IPS DF 6.9 (cell line): Measurements from ENCODE around the gene VILL.

Experiments used
- DNase-seq: peaks from one replicate; pipeline ENCODE4 v3.0.0-alpha.2; 2013; ENCODE audit warnings: low read depth, low spot score
- H3K27ac ChIP-seq: one replicate; pipeline ENCODE4 v1.5.1; 2013; ENCODE audit warnings: low read length, control low read depth
- H3K27me3 ChIP-seq: 2 replicates; pipeline ENCODE4 v1.6.1; 2013; ENCODE audit warnings: mild to moderate bottlenecking, low read length; ENCODE audit not compliant: control insufficient read depth, insufficient read depth
- H3K36me3 ChIP-seq: 2 replicates; pipeline ENCODE4 v1.6.1; 2013; ENCODE audit warnings: low read length; ENCODE audit not compliant: control insufficient read depth, insufficient read depth
- H3K4me1 ChIP-seq: 2 replicates; pipeline ENCODE4 v1.6.1; 2013; ENCODE audit warnings: low read length; ENCODE audit not compliant: control insufficient read depth, insufficient read depth
- H3K4me3 ChIP-seq: 2 replicates; pipeline ENCODE4 v1.5.1; 2013; ENCODE audit warnings: mild to moderate bottlenecking, low read length
- H3K9me3 ChIP-seq: 2 replicates; pipeline ENCODE4 v1.6.1; 2013; ENCODE audit warnings: low read length, inconsistent platforms; ENCODE audit not compliant: control insufficient read depth, insufficient read depth
- WGBS: extraction: QIAGEN DNeasy Blood & Tissue Kit; methylation state at CpG from one replicate; pipeline ENCODE4 v1.1.7; 2013; ENCODE audit warnings: mixed read lengths, missing lambda C conversion rate; ENCODE audit not compliant: insufficient read length, insufficient coverage; 5-methylcytosine and 5-hydroxymethylcytosine counted together

The VILL gene

GRCh38 chr3:38018296-38019266, 28.0 kb downstream of the VILL start:
- no peaks in the 10 kb centered on the region for H3K27me3 ChIP-seq
- no CpG with 5 or more reads among the region's 13 CpGs for WGBS
- no peak overlapping the region for H3K4me3 ChIP-seq
- no peak overlapping the region for H3K27ac ChIP-seq
- peaks cover 3% of the 10 kb centered on the region; the same call in 1 of the 2 replicates for H3K36me3 ChIP-seq
- H3K4me1 ChIP-seq = 0 out of 2 replicates have a peak, but pooled peaks cover under 1% of the 10 kb centered on the region
- DNase-seq = no peak
- H3K9me3 ChIP-seq = no peaks in the 10 kb centered on the region

- no CpG with 5 or more reads among the region's 10 CpGs for WGBS
Observed at GRCh38 chr3:38019658-38020341, 29.2 kb downstream of the VILL start.

GRCh38 chr3:38020342-38020726, 29.7 kb downstream of the VILL start:
- H3K27me3 ChIP-seq = no peaks in the 10 kb centered on the region
- no peak overlapping the region for H3K27ac ChIP-seq
- DNase-seq = no peak
- H3K9me3 ChIP-seq = no peaks in the 10 kb centered on the region
- WGBS = no CpG with 5 or more reads among the region's 3 CpGs
- H3K4me3 ChIP-seq = no peak overlapping the region
- peaks cover 3% of the 10 kb centered on the region; the same call in 1 of the 2 replicates for H3K36me3 ChIP-seq
- H3K4me1 ChIP-seq = 0 out of 2 replicates have a peak, but pooled peaks cover 2% of the 10 kb centered on the region

More at GRCh38 chr3:38019658-38020341, 29.2 kb downstream of the VILL start:
- no peak for DNase-seq
- 0 out of 2 replicates have a peak, but pooled peaks cover 2% of the 10 kb centered on the region for H3K4me1 ChIP-seq
- H3K27ac ChIP-seq = no peak overlapping the region
- no peaks in the 10 kb centered on the region for H3K27me3 ChIP-seq
- no peak overlapping the region for H3K4me3 ChIP-seq
- peaks cover 3% of the 10 kb centered on the region; the same call in 1 of the 2 replicates for H3K36me3 ChIP-seq
- H3K9me3 ChIP-seq = no peaks in the 10 kb centered on the region

GRCh38 chr3:38021196-38021595, 30.6 kb downstream of the VILL start:
- H3K27ac ChIP-seq = no peak overlapping the region
- no peaks in the 10 kb centered on the region for H3K27me3 ChIP-seq
- 0 out of 2 replicates have a peak, but pooled peaks cover 2% of the 10 kb centered on the region for H3K4me1 ChIP-seq
- no CpG with 5 or more reads among the region's 4 CpGs for WGBS
- DNase-seq = no peak
- peaks cover 3% of the 10 kb centered on the region; the same call in 1 of the 2 replicates for H3K36me3 ChIP-seq
- H3K9me3 ChIP-seq = no peaks in the 10 kb centered on the region
- H3K4me3 ChIP-seq = no peak overlapping the region

- Histone ChIP-seq H3K27ac (no peak overlapping the region), H3K4me3 (no peak overlapping the region), H3K36me3 (no peaks in the 10 kb centered on the region), H3K27me3 (no peaks in the 10 kb centered on the region; the same call in 1 of the 2 replicates), H3K9me3 (no peaks in the 10 kb centered on the region), H3K4me1 (0 out of 2 replicates have a peak, but pooled peaks cover 2% of the 10 kb centered on the region)
- whole genome bisulfite sequencing = no CpG with 5 or more reads among the region's 3 CpGs
- no peak for DNase-seq
Observed at GRCh38 chr3:38022301-38022700, 31.7 kb downstream of the VILL start.

GRCh38 chr3:38022896-38023709, 32.5 kb downstream of the VILL start:
- no peaks in the 10 kb centered on the region for H3K36me3 ChIP-seq
- H3K4me1 ChIP-seq = 0 out of 2 replicates have a peak, but pooled peaks cover 2% of the 10 kb centered on the region
- no CpG with 5 or more reads among the region's 6 CpGs for WGBS
- H3K27ac ChIP-seq = no peak overlapping the region
- peaks cover 5% of the 10 kb centered on the region; the same call in 1 of the 2 replicates for H3K27me3 ChIP-seq
- no peaks in the 10 kb centered on the region for H3K9me3 ChIP-seq
- DNase-seq = no peak
- no peak overlapping the region for H3K4me3 ChIP-seq

GRCh38 chr3:38026856-38027255, 36.3 kb downstream of the VILL start:
- Histone ChIP-seq H3K27me3 (peaks cover 20% of the 10 kb centered on the region; the same call in 1 of the 2 replicates), H3K27ac (no peak overlapping the region), H3K4me1 (peaks cover 7% of the 10 kb centered on the region; the same call in 1 of the 2 replicates), H3K9me3 (no peaks in the 10 kb centered on the region), H3K36me3 (no peaks in the 10 kb centered on the region), H3K4me3 (no peak overlapping the region)
- no CpG with 5 or more reads among the region's 4 CpGs for WGBS
- DNase-seq = no peak

GRCh38 chr3:38027466-38028465, 37.2 kb downstream of the VILL start:
- no peak for DNase-seq
- Histone ChIP-seq H3K4me1 (peaks cover 7% of the 10 kb centered on the region; the same call in 1 of the 2 replicates), H3K4me3 (no peak overlapping the region), H3K9me3 (no peaks in the 10 kb centered on the region), H3K27me3 (peaks cover 20% of the 10 kb centered on the region; the same call in 1 of the 2 replicates), H3K36me3 (no peaks in the 10 kb centered on the region), H3K27ac (no peak overlapping the region)
- WGBS = no CpG with 5 or more reads among the region's 6 CpGs
